KMS-11 (cell line): ENCODE measurements around the gene RGS3.
"Not testable (repeated sequence)": the region's sequence is repeated elsewhere in the genome, so short reads cannot be mapped to it uniquely, and the experiment has no call there.

ENCODE experiments used
- H2AFZ ChIP-seq: fragments of 200-600 bp; sonication (generic); 2 replicates; pipeline ENCODE4 v1.6.1; 2016; ENCODE audit warnings: antibody characterized with exemption, mixed run types, low read depth
- H3K27ac ChIP-seq: fragments of 200-600 bp; sonication (generic); 2 replicates; pipeline ENCODE4 v1.6.1; 2016; ENCODE audit warnings: mild to moderate bottlenecking, mixed run types
- H3K27me3 ChIP-seq: fragments of 200-600 bp; sonication (generic); 2 replicates; pipeline ENCODE4 v1.6.1; 2017; ENCODE audit warnings: mild to moderate bottlenecking, low read depth, mixed run types, moderate library complexity; ENCODE audit not compliant: insufficient read depth
- H3K36me3 ChIP-seq: fragments of 200-600 bp; sonication (generic); 2 replicates; pipeline ENCODE4 v1.6.1; 2017; ENCODE audit warnings: mild to moderate bottlenecking, mixed run types; ENCODE audit not compliant: insufficient read depth
- H3K4me1 ChIP-seq: fragments of 200-600 bp; sonication (generic); 2 replicates; pipeline ENCODE4 v1.6.1; 2016; ENCODE audit warnings: mild to moderate bottlenecking, low read depth, mixed run types; ENCODE audit not compliant: poor library complexity, severe bottlenecking
- H3K4me2 ChIP-seq: fragments of 200-600 bp; sonication (generic); 2 replicates; pipeline ENCODE4 v1.7.0; 2016; ENCODE audit warnings: mild to moderate bottlenecking, mixed run types
- H3K4me3 ChIP-seq: fragments of 200-600 bp; sonication (generic); IDR thresholded peaks from 2 replicates; pipeline ENCODE4 v1.6.1; 2017; ENCODE audit warnings: low read depth, low read length, mixed read lengths; ENCODE audit not compliant: insufficient read depth
- H3K79me2 ChIP-seq: fragments of 200-600 bp; sonication (generic); 2 replicates; pipeline ENCODE4 v1.6.1; 2016; ENCODE audit warnings: low read depth, mixed run types; ENCODE audit not compliant: insufficient read depth
- H3K9ac ChIP-seq: fragments of 200-600 bp; sonication (generic); 2 replicates; pipeline ENCODE4 v1.6.1; 2016; ENCODE audit warnings: mild to moderate bottlenecking, mixed run types
- H4K20me1 ChIP-seq: fragments of 200-600 bp; sonication (generic); 2 replicates; pipeline ENCODE4 v1.6.1; 2016; ENCODE audit warnings: mild to moderate bottlenecking, mixed run types; ENCODE audit not compliant: insufficient read depth
- CTCF ChIP-seq: fragments of 200-600 bp; sonication (generic); conservative IDR thresholded peaks from 2 replicates; pipeline ENCODE4 v1.6.1; 2017; ENCODE audit warnings: low read depth, mild to moderate bottlenecking, antibody characterized with exemption, low read length, moderate library complexity, mixed read lengths

The RGS3 gene

GRCh38 chr9:113486327-113486726 is 22.8 kb downstream of the RGS3 start:
- H3K4me3 ChIP-seq, result no peak overlapping the region
- no peaks in the 10 kb centered on the region for H3K36me3 ChIP-seq
- H3K4me2 ChIP-seq, result no peak overlapping the region
- H3K79me2 ChIP-seq, result no peaks in the 10 kb centered on the region
- no peak for TF ChIP-seq CTCF
- no peak overlapping the region for H3K27ac ChIP-seq
- peaks cover 4% of the 10 kb centered on the region for H3K4me1 ChIP-seq
- H3K27me3 ChIP-seq, result no peaks in the 10 kb centered on the region
- H3K9ac ChIP-seq, result no peak overlapping the region
- no peak overlapping the region for H2AFZ ChIP-seq
- H4K20me1 ChIP-seq, result no peaks in the 10 kb centered on the region

GRCh38 chr9:113488071-113488470 is 24.5 kb downstream of the RGS3 start:
- TF ChIP-seq CTCF, result no peak
- H3K9ac ChIP-seq, result no peak overlapping the region
- H3K79me2 ChIP-seq, result no peaks in the 10 kb centered on the region
- H3K4me1 ChIP-seq, result peaks cover 9% of the 10 kb centered on the region
- no peak overlapping the region for H2AFZ ChIP-seq
- H3K4me3 ChIP-seq, result no peak overlapping the region
- H4K20me1 ChIP-seq, result no peaks in the 10 kb centered on the region
- no peaks in the 10 kb centered on the region for H3K36me3 ChIP-seq
- no peaks in the 10 kb centered on the region for H3K27me3 ChIP-seq
- no peak overlapping the region for H3K27ac ChIP-seq
- no peak overlapping the region for H3K4me2 ChIP-seq

GRCh38 chr9:113488490-113488889 is 25.0 kb downstream of the RGS3 start:
- no peaks in the 10 kb centered on the region for H3K27me3 ChIP-seq
- H4K20me1 ChIP-seq, result no peaks in the 10 kb centered on the region
- no peak overlapping the region for H3K4me2 ChIP-seq
- H3K4me1 ChIP-seq, result peaks cover 10% of the 10 kb centered on the region
- no peak overlapping the region for H3K4me3 ChIP-seq
- no peak for TF ChIP-seq CTCF
- H3K9ac ChIP-seq, result no peak overlapping the region
- no peaks in the 10 kb centered on the region for H3K79me2 ChIP-seq
- H3K36me3 ChIP-seq, result no peaks in the 10 kb centered on the region
- no peak overlapping the region for H3K27ac ChIP-seq
- H2AFZ ChIP-seq, result no peak overlapping the region

GRCh38 chr9:113491147-113491546 is 27.6 kb downstream of the RGS3 start:
- not testable (repeated sequence) for H4K20me1 ChIP-seq, H3K4me2 ChIP-seq, H3K9ac ChIP-seq, H3K79me2 ChIP-seq, H3K4me3 ChIP-seq, H3K4me1 ChIP-seq, H2AFZ ChIP-seq, H3K27ac ChIP-seq, H3K36me3 ChIP-seq, H3K27me3 ChIP-seq

- TF ChIP-seq CTCF, result no peak
- H3K27me3 ChIP-seq, result no peaks in the 10 kb centered on the region
- H3K4me2 ChIP-seq, result no peak overlapping the region
- H3K9ac ChIP-seq, result no peak overlapping the region
- H4K20me1 ChIP-seq, result no peaks in the 10 kb centered on the region
- H3K4me3 ChIP-seq, result no peak overlapping the region
- H3K4me1 ChIP-seq, result peaks cover 6% of the 10 kb centered on the region
- H3K27ac ChIP-seq, result no peak overlapping the region
- no peaks in the 10 kb centered on the region for H3K36me3 ChIP-seq
- H2AFZ ChIP-seq, result no peak overlapping the region
- H3K79me2 ChIP-seq, result no peaks in the 10 kb centered on the region
Observed at GRCh38 chr9:113492343-113493202, 29.0 kb downstream of the RGS3 start.
